BJ (cell line): Measurements from ENCODE around the gene APOL4. TPM values are rescaled to one million over a fixed set of nuclear protein-coding genes. Genes with fewer than 3 reads are reported as not detected.
"Not testable (repeated sequence)": the region's sequence is repeated elsewhere in the genome, so short reads cannot be mapped to it uniquely, and the experiment has no call there.

Source experiments
- CTCF ChIA-PET: fragments of 350-600 bp; formaldehyde crosslinking; extraction: SDS; loops from one replicate; lab custom pipeline; 2021; ENCODE audit warnings: antibody characterized with exemption, inconsistent platforms; lab: Yijun Ruan, JAX
- POLR2A ChIA-PET: fragments of 300-600 bp; sonication (Branson Sonifier 250); formaldehyde crosslinking; extraction: SDS; loops from one replicate; lab custom pipeline; 2021; ENCODE audit warnings: antibody characterized with exemption; lab: Charles Lee
- DNase-seq: peaks from one replicate; pipeline ENCODE4 v3.0.0-alpha.2; 2011; ENCODE audit warnings: low read depth
- H3K27me3 ChIP-seq: 2 replicates; pipeline ENCODE4 v1.6.0; 2011; ENCODE audit warnings: low read length; ENCODE audit not compliant: control insufficient read depth, insufficient read depth
- H3K36me3 ChIP-seq: 2 replicates; pipeline ENCODE4 v1.5.1; 2011; ENCODE audit warnings: low read length; ENCODE audit not compliant: control insufficient read depth, insufficient read depth
- H3K4me3 ChIP-seq: 2 replicates; pipeline ENCODE4 v1.5.1; 2011; ENCODE audit warnings: low read depth, mild to moderate bottlenecking, control low read depth, low read length
- polyA plus RNA-seq: library from polyadenylated mRNA; depleted of rRNA; stranded (reverse); fragments of >200 nt; gene quantifications from 2 replicates; pipeline ENCODE4 v1.2.3, GENCODE V29; 2011
- TF ChIP-seq, protein P1 (sequence below): IDR thresholded peaks from 2 replicates; pipeline ENCODE4 v1.5.1; 2011; ENCODE audit warnings: low read depth, mild to moderate bottlenecking, control low read depth, inconsistent platforms, low read length, moderate library complexity; ENCODE audit not compliant: insufficient read depth

APOL4 gene
- polyA plus RNA-seq, 1 experiment: 0.16 TPM

DNA sequence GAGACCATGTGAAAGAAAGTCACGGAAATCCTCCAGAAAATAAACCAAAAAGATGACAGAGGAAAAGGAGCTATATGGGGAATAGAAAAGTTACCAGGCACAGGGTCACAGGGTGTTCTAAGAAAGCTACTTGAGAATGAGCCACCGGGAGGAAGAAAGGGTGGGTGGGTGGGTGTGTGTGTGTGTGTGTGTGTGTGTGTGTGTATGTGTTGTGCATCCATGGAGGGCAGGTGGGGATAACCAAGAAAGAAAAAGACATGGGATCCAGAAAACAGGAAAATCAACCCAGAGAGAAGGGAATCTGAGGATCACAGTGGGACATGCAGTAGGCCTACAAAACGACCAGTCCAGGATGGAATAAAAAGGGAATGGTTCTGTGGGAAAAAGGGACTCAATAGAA is 34.0 kb upstream of the APOL4 start:
- CTCF ChIA-PET: interaction anchor here (0.6 to 1.2 kb wide), 2 partner anchors 50 to 54 kb away, joined by 3 to 4 read pairs; no protein-coding TSS in a partner anchor
- H3K4me3 ChIP-seq: no peak overlapping the region

GRCh38 chr22:36234919-36235318 is 33.3 kb upstream of the APOL4 start:
- DNase-seq: no peak
- TF ChIP-seq, protein P1, sequence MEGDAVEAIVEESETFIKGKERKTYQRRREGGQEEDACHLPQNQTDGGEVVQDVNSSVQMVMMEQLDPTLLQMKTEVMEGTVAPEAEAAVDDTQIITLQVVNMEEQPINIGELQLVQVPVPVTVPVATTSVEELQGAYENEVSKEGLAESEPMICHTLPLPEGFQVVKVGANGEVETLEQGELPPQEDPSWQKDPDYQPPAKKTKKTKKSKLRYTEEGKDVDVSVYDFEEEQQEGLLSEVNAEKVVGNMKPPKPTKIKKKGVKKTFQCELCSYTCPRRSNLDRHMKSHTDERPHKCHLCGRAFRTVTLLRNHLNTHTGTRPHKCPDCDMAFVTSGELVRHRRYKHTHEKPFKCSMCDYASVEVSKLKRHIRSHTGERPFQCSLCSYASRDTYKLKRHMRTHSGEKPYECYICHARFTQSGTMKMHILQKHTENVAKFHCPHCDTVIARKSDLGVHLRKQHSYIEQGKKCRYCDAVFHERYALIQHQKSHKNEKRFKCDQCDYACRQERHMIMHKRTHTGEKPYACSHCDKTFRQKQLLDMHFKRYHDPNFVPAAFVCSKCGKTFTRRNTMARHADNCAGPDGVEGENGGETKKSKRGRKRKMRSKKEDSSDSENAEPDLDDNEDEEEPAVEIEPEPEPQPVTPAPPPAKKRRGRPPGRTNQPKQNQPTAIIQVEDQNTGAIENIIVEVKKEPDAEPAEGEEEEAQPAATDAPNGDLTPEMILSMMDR: no peak
- Histone ChIP-seq H3K36me3 (peaks cover 19% of the 10 kb centered on the region), H3K4me3 (no peak overlapping the region), H3K27me3 (no peaks in the 10 kb centered on the region)
- ChIA-PET POLR2A (no interaction called here), CTCF (no interaction called here)

More for the DNA sequence above, 34.0 kb upstream of the APOL4 start:
- TF ChIP-seq, protein P1: no peak
- POLR2A ChIA-PET: no interaction called here
- Histone ChIP-seq H3K27me3 (no peaks in the 10 kb centered on the region), H3K36me3 (peaks cover 16% of the 10 kb centered on the region)
- no peak for DNase-seq

GRCh38 chr22:36234213-36234612 is 32.6 kb upstream of the APOL4 start:
- TF ChIP-seq, protein P1: no peak
- H3K4me3 ChIP-seq: no peak overlapping the region
- H3K27me3 ChIP-seq: no peaks in the 10 kb centered on the region
- H3K36me3 ChIP-seq: peaks cover 20% of the 10 kb centered on the region
- no peak for DNase-seq
- CTCF ChIA-PET: no interaction called here
- POLR2A ChIA-PET: no interaction called here

- Histone ChIP-seq H3K36me3 (peaks cover 23% of the 10 kb centered on the region), H3K27me3 (no peaks in the 10 kb centered on the region), H3K4me3 (no peak overlapping the region)
- DNase-seq: no peak
- TF ChIP-seq, protein P1: no peak
- CTCF ChIA-PET: no interaction called here
- POLR2A ChIA-PET: no interaction called here
These were observed 32.2 kb upstream of the APOL4 start for GRCh38 chr22:36233796-36234195.

- H3K4me3 ChIP-seq: no peak overlapping the region
- no peaks in the 10 kb centered on the region for H3K27me3 ChIP-seq
- TF ChIP-seq, protein P1: no peak
- CTCF ChIA-PET: no interaction called here
- POLR2A ChIA-PET: no interaction called here
- H3K36me3 ChIP-seq: peaks cover 24% of the 10 kb centered on the region
- no peak for DNase-seq
These were observed 31.2 kb upstream of the APOL4 start for GRCh38 chr22:36232715-36233401.

DNA sequence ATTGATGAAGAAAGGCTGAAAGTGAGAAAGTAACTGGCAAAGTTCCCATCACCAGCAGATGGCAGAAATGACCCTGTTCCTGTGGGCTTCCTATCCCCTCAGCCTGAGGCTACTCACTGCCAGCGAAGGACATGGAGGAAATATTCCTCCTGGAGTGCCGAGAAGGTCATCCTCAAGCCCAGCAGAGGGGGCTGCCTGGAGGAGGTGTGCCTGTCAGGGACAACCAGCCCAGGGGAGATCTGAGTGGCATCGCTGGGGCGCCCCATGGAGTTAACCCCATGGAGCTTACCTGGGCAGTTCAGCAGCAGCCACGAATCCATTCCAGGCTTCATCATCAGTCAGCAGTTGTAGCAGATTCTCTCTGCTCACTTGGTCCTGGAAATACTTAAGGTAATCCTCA is 29.4 kb upstream of the APOL4 start:
- DNase-seq, H3K4me3 ChIP-seq, CTCF ChIA-PET, POLR2A ChIA-PET, H3K27me3 ChIP-seq: not testable (repeated sequence)
- H3K36me3 ChIP-seq: peaks cover 28% of the 10 kb centered on the region

DNA sequence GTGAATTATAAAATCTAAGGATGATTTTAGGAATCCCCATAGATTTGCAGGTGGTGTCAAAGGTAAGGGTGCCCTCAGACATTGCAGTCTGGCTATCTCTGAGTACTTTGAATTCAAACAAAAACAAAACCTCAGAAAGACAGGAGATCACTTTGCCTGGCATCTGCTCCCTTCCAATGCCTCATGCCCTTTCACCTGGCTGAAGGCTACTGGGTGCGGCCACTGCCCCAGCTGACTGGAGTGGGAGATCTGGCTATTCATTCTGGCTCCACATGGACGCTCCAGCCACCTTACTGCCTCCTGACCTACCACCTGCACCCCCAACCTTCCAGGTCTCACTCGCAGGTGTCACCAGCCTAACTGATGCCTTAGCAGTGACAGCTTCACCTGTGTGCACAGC is 28.0 kb upstream of the APOL4 start:
- CTCF ChIA-PET: interaction anchor here (2.9 kb wide), 1 partner anchor 10 kb away, joined by 8 read pairs; the partner anchor contains the start of gene APOL2
- POLR2A ChIA-PET, H3K4me3 ChIP-seq, H3K27me3 ChIP-seq, DNase-seq: not testable (repeated sequence)
- H3K36me3 ChIP-seq: peaks cover 28% of the 10 kb centered on the region
